Measurements from ENCODE around the gene AK1.

- TF ChIP-seq POLR2A (IDR thresholded peaks at IDR 0.05; ENCODE audit: extremely low read depth, insufficient read length): no peak
- no peak for TF ChIP-seq CTCF (IDR thresholded peaks at IDR 0.05; ENCODE audit: low read depth, low read length)
- no peak for TF ChIP-seq MAX (IDR thresholded peaks at IDR 0.05; ENCODE audit: low read depth, low read length)
- no peak for TF ChIP-seq MYC (IDR thresholded peaks at IDR 0.05; ENCODE audit: low read depth, low read length)
These were observed 51.1 kb downstream of the AK1 start for GRCh38 chr9:127826253-127826913.
